ENCODE data around the gene IFT172. TPM values are rescaled to one million over a fixed set of nuclear protein-coding genes. Genes with fewer than 3 reads are reported as not detected.

Gene IFT172
- total and polyA plus RNA-seq, 2 experiments from 2014 or later = 9.1 to 17.6 TPM

DNA sequence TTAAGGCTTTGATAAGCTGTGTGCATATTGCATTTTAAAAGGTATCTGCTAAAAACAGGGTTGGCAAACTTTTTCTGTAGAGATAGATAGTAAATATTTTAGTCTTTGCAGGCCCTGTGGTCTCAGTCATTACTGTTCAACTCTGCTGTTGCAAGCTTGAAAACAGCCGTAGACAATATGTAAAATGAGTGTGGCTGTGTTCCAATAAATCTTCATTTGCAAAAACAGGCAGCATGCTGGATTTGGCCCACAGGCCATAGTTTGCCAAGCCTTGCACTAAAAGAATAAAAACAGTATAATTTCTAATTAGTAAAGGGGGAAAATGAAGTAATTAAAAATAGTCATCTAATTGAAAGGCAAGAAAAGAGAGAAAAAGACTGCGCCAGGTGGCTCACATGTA lies 42.4 kb upstream of the IFT172 start:
- Histone ChIP-seq H3K4me2 (no peak overlapping the region), H3K36me3 (ENCODE audit: insufficient read depth) (no peaks in the 10 kb centered on the region), H3K4me3 (no peak overlapping the region), H3K27me3 (ENCODE audit: insufficient read depth) (no peaks in the 10 kb centered on the region), H3K4me1 (ENCODE audit: insufficient read depth) (no peaks in the 10 kb centered on the region), H3K27ac (ENCODE audit: low read depth) (no peak overlapping the region), H4K20me1 (replicated peaks; ENCODE audit: insufficient read depth) (no peaks in the 10 kb centered on the region), H3K9me2 (ENCODE audit: insufficient read depth) (no peaks in the 10 kb centered on the region), H3F3A (replicated peaks; ENCODE audit: low read depth) (no peaks in the 10 kb centered on the region), H3K79me2 (replicated peaks; ENCODE audit: insufficient read depth) (no peaks in the 10 kb centered on the region), H2AFZ (no peak overlapping the region)
- H3K27me3 Mint-ChIP-seq (ENCODE audit: insufficient read depth, low read depth, poor library complexity) = peaks cover 3% of the 10 kb centered on the region
- TF ChIP-seq REST (IDR thresholded peaks at IDR 0.05; ENCODE audit: unreplicated experiment) (no peak), JUNB (IDR thresholded peaks at IDR 0.05; ENCODE audit: unreplicated experiment) (no peak), ZNF114 (CRISPR knock-in tag; IDR thresholded peaks at IDR 0.05) (no peak)
- TF ChIP-seq, protein P1, sequence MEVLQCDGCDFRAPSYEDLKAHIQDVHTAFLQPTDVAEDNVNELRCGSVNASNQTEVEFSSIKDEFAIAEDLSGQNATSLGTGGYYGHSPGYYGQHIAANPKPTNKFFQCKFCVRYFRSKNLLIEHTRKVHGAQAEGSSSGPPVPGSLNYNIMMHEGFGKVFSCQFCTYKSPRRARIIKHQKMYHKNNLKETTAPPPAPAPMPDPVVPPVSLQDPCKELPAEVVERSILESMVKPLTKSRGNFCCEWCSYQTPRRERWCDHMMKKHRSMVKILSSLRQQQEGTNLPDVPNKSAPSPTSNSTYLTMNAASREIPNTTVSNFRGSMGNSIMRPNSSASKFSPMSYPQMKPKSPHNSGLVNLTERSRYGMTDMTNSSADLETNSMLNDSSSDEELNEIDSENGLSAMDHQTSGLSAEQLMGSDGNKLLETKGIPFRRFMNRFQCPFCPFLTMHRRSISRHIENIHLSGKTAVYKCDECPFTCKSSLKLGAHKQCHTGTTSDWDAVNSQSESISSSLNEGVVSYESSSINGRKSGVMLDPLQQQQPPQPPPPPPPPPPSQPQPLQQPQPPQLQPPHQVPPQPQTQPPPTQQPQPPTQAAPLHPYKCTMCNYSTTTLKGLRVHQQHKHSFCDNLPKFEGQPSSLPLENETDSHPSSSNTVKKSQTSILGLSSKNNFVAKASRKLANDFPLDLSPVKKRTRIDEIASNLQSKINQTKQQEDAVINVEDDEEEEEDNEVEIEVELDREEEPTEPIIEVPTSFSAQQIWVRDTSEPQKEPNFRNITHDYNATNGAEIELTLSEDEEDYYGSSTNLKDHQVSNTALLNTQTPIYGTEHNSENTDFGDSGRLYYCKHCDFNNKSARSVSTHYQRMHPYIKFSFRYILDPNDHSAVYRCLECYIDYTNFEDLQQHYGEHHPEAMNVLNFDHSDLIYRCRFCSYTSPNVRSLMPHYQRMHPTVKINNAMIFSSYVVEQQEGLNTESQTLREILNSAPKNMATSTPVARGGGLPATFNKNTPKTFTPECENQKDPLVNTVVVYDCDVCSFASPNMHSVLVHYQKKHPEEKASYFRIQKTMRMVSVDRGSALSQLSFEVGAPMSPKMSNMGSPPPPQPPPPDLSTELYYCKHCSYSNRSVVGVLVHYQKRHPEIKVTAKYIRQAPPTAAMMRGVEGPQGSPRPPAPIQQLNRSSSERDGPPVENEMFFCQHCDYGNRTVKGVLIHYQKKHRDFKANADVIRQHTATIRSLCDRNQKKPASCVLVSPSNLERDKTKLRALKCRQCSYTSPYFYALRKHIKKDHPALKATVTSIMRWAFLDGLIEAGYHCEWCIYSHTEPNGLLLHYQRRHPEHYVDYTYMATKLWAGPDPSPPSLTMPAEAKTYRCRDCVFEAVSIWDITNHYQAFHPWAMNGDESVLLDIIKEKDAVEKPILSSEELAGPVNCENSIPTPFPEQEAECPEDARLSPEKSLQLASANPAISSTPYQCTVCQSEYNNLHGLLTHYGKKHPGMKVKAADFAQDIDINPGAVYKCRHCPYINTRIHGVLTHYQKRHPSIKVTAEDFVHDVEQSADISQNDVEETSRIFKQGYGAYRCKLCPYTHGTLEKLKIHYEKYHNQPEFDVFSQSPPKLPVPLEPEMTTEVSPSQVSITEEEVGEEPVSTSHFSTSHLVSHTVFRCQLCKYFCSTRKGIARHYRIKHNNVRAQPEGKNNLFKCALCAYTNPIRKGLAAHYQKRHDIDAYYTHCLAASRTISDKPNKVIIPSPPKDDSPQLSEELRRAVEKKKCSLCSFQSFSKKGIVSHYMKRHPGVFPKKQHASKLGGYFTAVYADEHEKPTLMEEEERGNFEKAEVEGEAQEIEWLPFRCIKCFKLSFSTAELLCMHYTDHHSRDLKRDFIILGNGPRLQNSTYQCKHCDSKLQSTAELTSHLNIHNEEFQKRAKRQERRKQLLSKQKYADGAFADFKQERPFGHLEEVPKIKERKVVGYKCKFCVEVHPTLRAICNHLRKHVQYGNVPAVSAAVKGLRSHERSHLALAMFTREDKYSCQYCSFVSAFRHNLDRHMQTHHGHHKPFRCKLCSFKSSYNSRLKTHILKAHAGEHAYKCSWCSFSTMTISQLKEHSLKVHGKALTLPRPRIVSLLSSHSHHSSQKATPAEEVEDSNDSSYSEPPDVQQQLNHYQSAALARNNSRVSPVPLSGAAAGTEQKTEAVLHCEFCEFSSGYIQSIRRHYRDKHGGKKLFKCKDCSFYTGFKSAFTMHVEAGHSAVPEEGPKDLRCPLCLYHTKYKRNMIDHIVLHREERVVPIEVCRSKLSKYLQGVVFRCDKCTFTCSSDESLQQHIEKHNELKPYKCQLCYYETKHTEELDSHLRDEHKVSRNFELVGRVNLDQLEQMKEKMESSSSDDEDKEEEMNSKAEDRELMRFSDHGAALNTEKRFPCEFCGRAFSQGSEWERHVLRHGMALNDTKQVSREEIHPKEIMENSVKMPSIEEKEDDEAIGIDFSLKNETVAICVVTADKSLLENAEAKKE (CRISPR knock-in tag; IDR thresholded peaks at IDR 0.05) = no peak
- ATAC-seq (no peak), DNase-seq (ENCODE audit: low spot score) (no peak)
- H3K4me3 Mint-ChIP-seq = no peak overlapping the region
- no peaks in the 10 kb centered on the region for H3K4me1 Mint-ChIP-seq
- no peak overlapping the region for H3K27ac Mint-ChIP-seq
- no peaks in the 10 kb centered on the region for H3K36me3 Mint-ChIP-seq (ENCODE audit: low read depth)
- H3K9me3 Mint-ChIP-seq = no peaks in the 10 kb centered on the region
